HEK293T (cell line): Measurements from ENCODE around the gene ERCC6.

Source experiments
- FOXK2 ChIP-seq: fragments of 450-650 bp; IDR thresholded peaks from 2 replicates; pipeline ENCODE4 v1.6.1; 2016; ENCODE audit warnings: mild to moderate bottlenecking
- FOXM1 ChIP-seq: fragments of 450-650 bp; IDR thresholded peaks from 2 replicates; pipeline ENCODE4 v1.6.1; 2017; ENCODE audit warnings: mild to moderate bottlenecking, borderline replicate concordance
- HDGF ChIP-seq: fragments of 450-650 bp; IDR thresholded peaks from 2 replicates; pipeline ENCODE4 v1.6.1; 2017; ENCODE audit warnings: antibody characterized with exemption, borderline replicate concordance
- LEF1 ChIP-seq: fragments of 450-650 bp; IDR thresholded peaks from 2 replicates; pipeline ENCODE4 v1.6.1; 2017; ENCODE audit warnings: mild to moderate bottlenecking, borderline replicate concordance
- NFRKB ChIP-seq: fragments of 450-650 bp; IDR thresholded peaks from 2 replicates; pipeline ENCODE4 v1.6.1; 2016; ENCODE audit warnings: mild to moderate bottlenecking, moderate library complexity

GRCh38 chr10:49521062-49521461 lies 17.9 kb downstream of the ERCC6 start:
- TF ChIP-seq HDGF (no peak), FOXK2 (no peak), LEF1 (no peak), FOXM1 (no peak), NFRKB (no peak)
